Upper lobe of left lung (tissue), 6 donors: ENCODE data around the gene PPP1R12A. TPM values are rescaled to one million over a fixed set of nuclear protein-coding genes. Genes with fewer than 3 reads are reported as not detected.

Source experiments
- ATAC-seq, 2 donors: fragments of 200-7000 bp; cut with Tn5 transposase; one replicate each; pipeline ENCODE4 v1.9.1; 2022; ENCODE audit warnings: mild to moderate bottlenecking in 2 of 2, moderate library complexity in 2 of 2; ENCODE audit not compliant: low FRiP score in 2 of 2
- DNase-seq, 2 donors: peaks; one replicate each; pipeline ENCODE4 v3.0.0-alpha.2; 2019 to 2020
- H3K27ac ChIP-seq, 4 donors: fragments of 200-600 bp; sonication (generic); one replicate each; pipeline ENCODE4 v1.5.1; 2016 to 2019
- H3K27me3 ChIP-seq, 4 donors: fragments of 200-600 bp; sonication (generic); one replicate each; pipeline ENCODE4 v1.5.1; 2017 to 2019
- H3K36me3 ChIP-seq, 4 donors: fragments of 200-600 bp; sonication (generic); one replicate each; pipeline ENCODE4 v1.5.1; 2016 to 2019
- H3K4me1 ChIP-seq, 4 donors: fragments of 200-600 bp; sonication (generic); one replicate each; pipeline ENCODE4 v1.5.1; 2018 to 2019
- H3K4me3 ChIP-seq, 4 donors: fragments of 200-600 bp; sonication (generic); one replicate each; pipeline ENCODE4 v1.5.1; 2017 to 2019; ENCODE audit warnings: mild to moderate bottlenecking in 2 of 4, moderate library complexity in 1 of 4
- H3K9me3 ChIP-seq, 4 donors: fragments of 200-600 bp; sonication (generic); one replicate each; pipeline ENCODE4 v1.5.1; 2018 to 2019
- CTCF ChIP-seq, 6 experiments: fragments of 450-650 bp in 4 of 6; fragments of 200-600 bp in 2 of 6; sonication (generic) in 2 of 6; IDR thresholded peaks; one replicate each; pipeline ENCODE4 v1.5.1; 2016 to 2019; ENCODE audit warnings: antibody characterized with exemption in 6 of 6
- EP300 ChIP-seq, 4 donors: sonication (generic); formaldehyde crosslinking; IDR thresholded peaks; one replicate each; pipeline ENCODE4 v1.5.1; 2017; ENCODE audit warnings: antibody characterized with exemption in 4 of 4, control low read depth in 2 of 4
- POLR2A ChIP-seq, 4 donors: fragments of 450-650 bp; IDR thresholded peaks; one replicate each; pipeline ENCODE4 v1.5.1; 2016 to 2017; ENCODE audit warnings: antibody characterized with exemption in 4 of 4, mild to moderate bottlenecking in 2 of 4
- POLR2AphosphoS5 ChIP-seq, 2 donors: sonication (generic); formaldehyde crosslinking; IDR thresholded peaks; one replicate each; pipeline ENCODE4 v1.5.1; 2017; ENCODE audit warnings: antibody characterized with exemption in 2 of 2
- WGBS, 2 donors: methylation state at CpG; one replicate each; pipeline ENCODE4 v1.1.5; 2017 to 2018; 5-methylcytosine and 5-hydroxymethylcytosine counted together
- total RNA-seq, 6 donors: library from RNA; depleted of rRNA in 4 of 6; stranded (reverse); fragments of >200 nt in 4 of 6; gene quantifications; one replicate each; pipeline versions ENCODE4 v1.1.0 to v1.2.1, GENCODE V29; 2016 to 2021
- donor health status: DM: no; HTN: no; CAD: no; lungs with moderate emphysema.
- donor health status: DM: no; HTN: yes; CAD: no; lungs with severe emphysema.

The PPP1R12A gene
- total RNA-seq, 6 donors from 2014 or later, result 50.7 to 234 (median 90.4) TPM

GRCh38 chr12:79933043-79933442, 1.9 kb downstream of the PPP1R12A start:
- no peak for TF ChIP-seq POLR2A (IDR thresholded peaks at IDR 0.05)
- TF ChIP-seq EP300 (IDR thresholded peaks at IDR 0.05), result no peak
- no peak for TF ChIP-seq POLR2AphosphoS5 (IDR thresholded peaks at IDR 0.05)
- TF ChIP-seq CTCF (IDR thresholded peaks at IDR 0.05), result no peak
- H3K36me3 ChIP-seq, result no peaks in the 10 kb centered on the region
- no peak for DNase-seq
- H3K9me3 ChIP-seq, result no peaks in the 10 kb centered on the region
- ATAC-seq, result no peak
- no peaks in the 10 kb centered on the region for H3K27me3 ChIP-seq
- H3K4me1 ChIP-seq, result peaks cover 15 to 59% (median 20%) of the 10 kb centered on the region in 4 donors
- 35 to 52% methylated on average over 2 of the region's 2 CpGs for WGBS, 2 donors
- H3K4me3 ChIP-seq, result peak overlapping the region; percentile 72 to 89 (median 84)
- peak overlapping the region; percentile 96 to 99 (median 98) for H3K27ac ChIP-seq

- WGBS, 2 donors, result 27 to 46% methylated on average over 5 of the region's 5 CpGs
- DNase-seq (no peak), ATAC-seq (no peak)
- no peak for TF ChIP-seq EP300 (IDR thresholded peaks at IDR 0.05)
- no peak for TF ChIP-seq CTCF (IDR thresholded peaks at IDR 0.05)
- TF ChIP-seq POLR2AphosphoS5 (IDR thresholded peaks at IDR 0.05), result no peak
- TF ChIP-seq POLR2A (IDR thresholded peaks at IDR 0.05), result no peak
- Histone ChIP-seq H3K27ac (peak overlapping the region in 2 of 4 donors; percentile 96 to 99), H3K4me1 (peaks cover 19 to 66% (median 21%) of the 10 kb centered on the region in 4 donors), H3K36me3 (no peaks in the 10 kb centered on the region), H3K4me3 (peak overlapping the region in 3 of 4 donors; percentile 72 to 89 (median 82)), H3K27me3 (no peaks in the 10 kb centered on the region), H3K9me3 (no peaks in the 10 kb centered on the region)
These were observed 2.5 kb downstream of the PPP1R12A start for GRCh38 chr12:79932357-79932756.

- no peaks in the 10 kb centered on the region for H3K36me3 ChIP-seq
- no peaks in the 10 kb centered on the region for H3K27me3 ChIP-seq
- peaks cover 9 to 55% (median 24%) of the 10 kb centered on the region in 4 donors for H3K4me1 ChIP-seq
- ATAC-seq, result no peak
- TF ChIP-seq POLR2AphosphoS5 (IDR thresholded peaks at IDR 0.05) (no peak), CTCF (IDR thresholded peaks at IDR 0.05) (no peak), POLR2A (IDR thresholded peaks at IDR 0.05) (no peak), EP300 (IDR thresholded peaks at IDR 0.05) (no peak)
- peak overlapping the region in 1 of 4 donors; percentile 58 for H3K27ac ChIP-seq
- no peak overlapping the region for H3K4me3 ChIP-seq
- 94% methylated on average over 10 of the region's 10 CpGs for WGBS, 2 donors
- H3K9me3 ChIP-seq, result no peaks in the 10 kb centered on the region
- no peak for DNase-seq
These were observed 5.8 kb downstream of the PPP1R12A start for GRCh38 chr12:79929065-79929464.

- WGBS, 2 donors, result 31 to 47% methylated on average over 1 of the region's 1 CpG
- no peak overlapping the region for H3K4me3 ChIP-seq
- peaks cover 9 to 49% (median 24%) of the 10 kb centered on the region in 4 donors for H3K4me1 ChIP-seq
- TF ChIP-seq CTCF (IDR thresholded peaks at IDR 0.05) (no peak), POLR2AphosphoS5 (IDR thresholded peaks at IDR 0.05) (no peak), EP300 (IDR thresholded peaks at IDR 0.05) (no peak), POLR2A (IDR thresholded peaks at IDR 0.05) (no peak)
- H3K27me3 ChIP-seq, result no peaks in the 10 kb centered on the region
- H3K27ac ChIP-seq, result peak overlapping the region in 1 of 4 donors; percentile 58
- DNase-seq (peak in 1 of 2 donors; percentile 38), ATAC-seq (no peak)
- no peaks in the 10 kb centered on the region for H3K9me3 ChIP-seq
- H3K36me3 ChIP-seq, result no peaks in the 10 kb centered on the region
These were observed 7.0 kb downstream of the PPP1R12A start for GRCh38 chr12:79927772-79928474.
